HepG2 (cell line): ENCODE data around the gene CNNM4. TPM values are rescaled to one million over a fixed set of nuclear protein-coding genes. Genes with fewer than 3 reads are reported as not detected.

ENCODE experiments used
- ADNP ChIP-seq: sonication (generic); formaldehyde crosslinking; IDR thresholded peaks from 2 replicates; pipeline ENCODE4 v1.4.0; 2020; ENCODE audit warnings: missing genetic modification reagents
- GLI4 ChIP-seq: sonication (generic); formaldehyde crosslinking; IDR thresholded peaks from 2 replicates; pipeline ENCODE4 v1.5.1; 2020; ENCODE audit warnings: missing genetic modification reagents, mild to moderate bottlenecking, moderate library complexity, borderline replicate concordance
- HNRNPLL ChIP-seq: fragments of 200-400 bp; formaldehyde crosslinking; IDR thresholded peaks from 2 replicates; pipeline ENCODE4 v1.6.1; 2017; ENCODE audit warnings: mild to moderate bottlenecking, low read depth, low read length; ENCODE audit not compliant: poor library complexity, severe bottlenecking
- HOXA9 ChIP-seq: sonication (generic); formaldehyde crosslinking; IDR thresholded peaks from 2 replicates; pipeline ENCODE4 v1.8.1; 2022; ENCODE audit warnings: missing genetic modification reagents, mild to moderate bottlenecking, moderate library complexity, borderline replicate concordance
- TCF7 ChIP-seq: sonication (generic); IDR thresholded peaks from 2 replicates; pipeline ENCODE4 v1.6.1; 2016; ENCODE audit warnings: antibody characterized with exemption, low read depth
- TFDP1 ChIP-seq: IDR thresholded peaks from 2 replicates; pipeline ENCODE4 v1.6.1; 2016; ENCODE audit warnings: missing compliant biosample characterization, missing genetic modification reagents, borderline replicate concordance
- U2AF1 ChIP-seq: fragments of 200-400 bp; formaldehyde crosslinking; optimal IDR thresholded peaks from 2 replicates; pipeline ENCODE3; 2017; ENCODE audit warnings: mild to moderate bottlenecking, low read depth, low read length
- ZBED4 ChIP-seq: sonication (generic); formaldehyde crosslinking; IDR thresholded peaks from 2 replicates; pipeline ENCODE4 v1.4.0; 2020; ENCODE audit warnings: missing genetic modification reagents, borderline replicate concordance
- ZFP41 ChIP-seq: sonication (generic); formaldehyde crosslinking; IDR thresholded peaks from 2 replicates; pipeline ENCODE4 v1.4.0; 2020; ENCODE audit warnings: mild to moderate bottlenecking, missing genetic modification reagents, borderline replicate concordance
- ZNF710 ChIP-seq: sonication (generic); formaldehyde crosslinking; IDR thresholded peaks from 2 replicates; pipeline ENCODE4 v1.5.0; 2020; ENCODE audit warnings: mild to moderate bottlenecking, missing genetic modification reagents, borderline replicate concordance
- polyA plus RNA-seq, 8 experiments: library from polyadenylated mRNA; depleted of rRNA in 3 of 8; stranded (reverse) in 7 of 8; unstranded in 1 of 8; fragments of >200 nt; fragmentation: Illumina TruSeq in 4 of 8; extraction: Trizol in 4 of 8; gene quantifications; 2 replicates each; pipeline versions ENCODE4 v1.2.1 to v1.2.3, GENCODE V29; 2011 to 2016; ENCODE audit warnings: low read depth in 4 of 8, missing spikeins in 1 of 8, mixed read lengths in 1 of 8; ENCODE audit not compliant: insufficient read depth in 1 of 8
- total RNA-seq, 5 experiments: library from RNA; depleted of rRNA; stranded (reverse); fragments of >200 nt; fragmentation: Illumina TruSeq; extraction: Trizol; gene quantifications; 2 replicates each; pipeline ENCODE4 v1.2.3, GENCODE V29; 2016; ENCODE audit warnings: low read depth in 1 of 5
- TF ChIP-seq, protein P1 (sequence below): sonication (generic); formaldehyde crosslinking; IDR thresholded peaks from 2 replicates; pipeline ENCODE4 v1.5.1; 2020; ENCODE audit warnings: missing genetic modification reagents, mild to moderate bottlenecking, borderline replicate concordance
- TF ChIP-seq, protein P2 (sequence below): sonication (generic); formaldehyde crosslinking; IDR thresholded peaks from 2 replicates; pipeline ENCODE4 v1.5.0; 2020; ENCODE audit warnings: mild to moderate bottlenecking, missing genetic modification reagents

Gene CNNM4
- total and polyA plus RNA-seq, 2 of the 13 experiments (the other 11 are each of a cell fraction or from before 2014, with no cell fraction given) = 5.9 to 8.4 TPM

DNA sequence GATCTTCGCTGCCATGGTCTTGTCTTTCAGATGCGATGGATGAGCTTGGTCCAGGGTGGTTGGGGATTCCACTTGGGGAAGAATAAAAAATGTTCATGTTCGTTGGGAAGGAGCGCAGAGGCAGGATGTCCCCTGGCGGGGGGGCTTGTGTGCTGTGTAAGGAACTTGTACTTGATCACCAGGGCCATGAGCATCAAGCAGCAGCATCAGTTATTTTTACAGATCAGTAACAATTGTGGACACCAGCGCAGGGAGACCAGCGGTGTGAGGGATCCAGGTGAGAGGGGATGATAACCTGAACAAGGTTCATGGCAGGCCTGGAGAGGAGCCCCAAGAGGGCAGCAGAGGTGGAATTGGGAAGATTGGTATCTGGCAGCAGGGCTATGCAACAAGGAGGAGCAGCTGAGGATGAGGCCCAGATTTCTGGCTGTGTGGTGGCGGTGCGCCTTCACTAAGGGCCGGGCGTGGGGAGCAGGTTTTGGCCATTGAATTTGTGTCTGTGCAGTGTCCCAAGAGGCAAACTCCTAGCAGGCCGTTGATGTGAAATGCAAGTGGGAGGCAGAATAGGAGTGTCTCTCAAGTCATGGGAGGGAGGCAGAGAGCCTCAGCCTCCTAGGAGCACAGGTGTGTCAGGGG lies 59.3 kb downstream of the CNNM4 start (continued):
- TF ChIP-seq, protein P1, sequence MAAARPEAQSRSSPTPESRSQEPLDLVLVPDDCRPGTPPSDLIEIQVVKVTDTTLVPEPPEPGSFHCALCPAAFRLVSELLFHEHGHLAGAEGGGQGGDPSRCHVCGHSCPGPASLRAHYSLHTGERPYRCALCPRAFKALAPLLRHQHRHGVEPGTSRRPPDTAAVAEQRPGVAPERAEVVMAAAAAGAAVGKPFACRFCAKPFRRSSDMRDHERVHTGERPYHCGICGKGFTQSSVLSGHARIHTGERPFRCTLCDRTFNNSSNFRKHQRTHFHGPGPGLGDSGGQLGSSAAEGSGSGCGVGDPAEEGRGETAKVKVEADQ (CRISPR knock-in tag) = no peak
- TF ChIP-seq TCF7 = no peak
- TF ChIP-seq ZFP41 = 0 out of 2 replicates have a peak, but pooled peaks have one; percentile 13
- no peak for TF ChIP-seq TFDP1 (CRISPR knock-in tag)
- TF ChIP-seq U2AF1 = peak; percentile 3
- TF ChIP-seq HNRNPLL = no peak
- no peak for TF ChIP-seq HOXA9 (CRISPR knock-in tag)
- no peak for TF ChIP-seq ZBED4
- TF ChIP-seq, protein P2, sequence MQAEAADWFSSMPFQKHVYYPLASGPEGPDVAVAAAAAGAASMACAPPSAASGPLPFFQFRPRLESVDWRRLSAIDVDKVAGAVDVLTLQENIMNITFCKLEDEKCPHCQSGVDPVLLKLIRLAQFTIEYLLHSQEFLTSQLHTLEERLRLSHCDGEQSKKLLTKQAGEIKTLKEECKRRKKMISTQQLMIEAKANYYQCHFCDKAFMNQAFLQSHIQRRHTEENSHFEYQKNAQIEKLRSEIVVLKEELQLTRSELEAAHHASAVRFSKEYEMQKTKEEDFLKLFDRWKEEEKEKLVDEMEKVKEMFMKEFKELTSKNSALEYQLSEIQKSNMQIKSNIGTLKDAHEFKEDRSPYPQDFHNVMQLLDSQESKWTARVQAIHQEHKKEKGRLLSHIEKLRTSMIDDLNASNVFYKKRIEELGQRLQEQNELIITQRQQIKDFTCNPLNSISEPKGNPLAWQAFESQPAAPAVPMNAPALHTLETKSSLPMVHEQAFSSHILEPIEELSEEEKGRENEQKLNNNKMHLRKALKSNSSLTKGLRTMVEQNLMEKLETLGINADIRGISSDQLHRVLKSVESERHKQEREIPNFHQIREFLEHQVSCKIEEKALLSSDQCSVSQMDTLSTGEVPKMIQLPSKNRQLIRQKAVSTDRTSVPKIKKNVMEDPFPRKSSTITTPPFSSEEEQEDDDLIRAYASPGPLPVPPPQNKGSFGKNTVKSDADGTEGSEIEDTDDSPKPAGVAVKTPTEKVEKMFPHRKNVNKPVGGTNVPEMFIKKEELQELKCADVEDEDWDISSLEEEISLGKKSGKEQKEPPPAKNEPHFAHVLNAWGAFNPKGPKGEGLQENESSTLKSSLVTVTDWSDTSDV (CRISPR knock-in tag) = no peak
- TF ChIP-seq ZNF710 (CRISPR knock-in tag) = no peak
- no peak for TF ChIP-seq ADNP (CRISPR knock-in tag)
- TF ChIP-seq GLI4 (CRISPR knock-in tag) = no peak
